Sigmoid colon (tissue), 4 donors: ENCODE data around the gene AQP1.

Experiments used
- CTCF ChIP-seq, 4 experiments: fragments of 450-650 bp in 3 of 4; fragments of 200-600 bp in 1 of 4; IDR thresholded peaks; one replicate each; pipeline ENCODE4 v1.5.1; 2016 to 2019; ENCODE audit warnings: antibody characterized with exemption in 4 of 4, mild to moderate bottlenecking in 3 of 4, moderate library complexity in 2 of 4
- EP300 ChIP-seq, 4 donors: sonication (generic); formaldehyde crosslinking; IDR thresholded peaks; one replicate each; pipeline ENCODE4 v1.6.1; 2017; ENCODE audit warnings: antibody characterized with exemption in 4 of 4
- POLR2A ChIP-seq, 2 donors: fragments of 450-650 bp; IDR thresholded peaks; one replicate each; pipeline ENCODE4 v1.6.1; 2016; ENCODE audit warnings: antibody characterized with exemption in 2 of 2, mild to moderate bottlenecking in 2 of 2, moderate library complexity in 2 of 2
- POLR2AphosphoS5 ChIP-seq, 4 donors: sonication (generic); formaldehyde crosslinking; IDR thresholded peaks; one replicate each; pipeline ENCODE4 v1.6.1; 2017; ENCODE audit warnings: antibody characterized with exemption in 4 of 4

- TF ChIP-seq CTCF (IDR thresholded peaks at IDR 0.05) (no peak), POLR2A (IDR thresholded peaks at IDR 0.05) (no peak), POLR2AphosphoS5 (IDR thresholded peaks at IDR 0.05) (no peak), EP300 (IDR thresholded peaks at IDR 0.05) (no peak)
These were observed 45.1 kb downstream of the AQP1 start for GRCh38 chr7:30956704-30957103.
